ENCODE data around the gene HOMER3. TPM values are rescaled to one million over a fixed set of nuclear protein-coding genes. Genes with fewer than 3 reads are reported as not detected.
"Not testable (repeated sequence)": the region's sequence is repeated elsewhere in the genome, so short reads cannot be mapped to it uniquely, and the experiment has no call there.

HOMER3 gene
- polyA plus RNA-seq, 4 donors = 49.3 to 82.4 (median 70.7) TPM

GRCh38 chr19:18955042-18955441 lies 14.0 kb upstream of the HOMER3 start:
- no peak for DNase-seq (ENCODE audit: low read depth in 4 of 4, low spot score in 2 of 4)

- DNase-seq (ENCODE audit: low read depth in 4 of 4, low spot score in 2 of 4) = no peak
Measured at GRCh38 chr19:18954094-18954493, 13.1 kb upstream of the HOMER3 start.

- DNase-seq (ENCODE audit: low read depth in 4 of 4, low spot score in 2 of 4) = not testable (repeated sequence)
Measured at GRCh38 chr19:18952364-18953003, 11.5 kb upstream of the HOMER3 start.

- no peak for DNase-seq (ENCODE audit: low read depth in 4 of 4, low spot score in 2 of 4)
Measured at GRCh38 chr19:18951721-18952281, 10.8 kb upstream of the HOMER3 start.

GRCh38 chr19:18949858-18950257 lies 8.8 kb upstream of the HOMER3 start:
- no peak for DNase-seq (ENCODE audit: low read depth in 4 of 4, low spot score in 2 of 4)

- no peak for DNase-seq (ENCODE audit: low read depth in 4 of 4, low spot score in 2 of 4)
Measured at GRCh38 chr19:18948976-18949356, 7.9 kb upstream of the HOMER3 start.

GRCh38 chr19:18948075-18948975 lies 7.3 kb upstream of the HOMER3 start:
- DNase-seq (ENCODE audit: low read depth in 4 of 4, low spot score in 2 of 4) = no peak

GRCh38 chr19:18946918-18947317 lies 5.9 kb upstream of the HOMER3 start:
- no peak for DNase-seq (ENCODE audit: low read depth in 4 of 4, low spot score in 2 of 4)

- DNase-seq (ENCODE audit: low read depth in 4 of 4, low spot score in 2 of 4) = no peak
Measured at GRCh38 chr19:18946335-18946734, 5.3 kb upstream of the HOMER3 start.

- no peak for DNase-seq (ENCODE audit: low read depth in 4 of 4, low spot score in 2 of 4)
Measured at GRCh38 chr19:18945297-18945696, 4.3 kb upstream of the HOMER3 start.

GRCh38 chr19:18943465-18943864 lies 2.4 kb upstream of the HOMER3 start:
- no peak for DNase-seq (ENCODE audit: low read depth in 4 of 4, low spot score in 2 of 4)

- no peak for DNase-seq (ENCODE audit: low read depth in 4 of 4, low spot score in 2 of 4)
Measured at GRCh38 chr19:18942692-18943091, 1.7 kb upstream of the HOMER3 start.

GRCh38 chr19:18941628-18942354 lies 774 bp upstream of the HOMER3 start:
- DNase-seq (ENCODE audit: low read depth in 4 of 4, low spot score in 2 of 4) = no peak

- DNase-seq (ENCODE audit: low read depth in 4 of 4, low spot score in 2 of 4) = no peak
Measured at GRCh38 chr19:18939922-18940768, 872 bp downstream of the HOMER3 start.

GRCh38 chr19:18939163-18939562 lies 1.9 kb downstream of the HOMER3 start:
- no peak for DNase-seq (ENCODE audit: low read depth in 4 of 4, low spot score in 2 of 4)

- DNase-seq (ENCODE audit: low read depth in 4 of 4, low spot score in 2 of 4) = no peak
Measured at GRCh38 chr19:18933297-18933696, 7.7 kb downstream of the HOMER3 start.

- DNase-seq (ENCODE audit: low read depth in 4 of 4, low spot score in 2 of 4) = no peak
Measured at GRCh38 chr19:18932216-18932841, 8.7 kb downstream of the HOMER3 start.

GRCh38 chr19:18931316-18932162 lies 9.5 kb downstream of the HOMER3 start:
- no peak for DNase-seq (ENCODE audit: low read depth in 4 of 4, low spot score in 2 of 4)

GRCh38 chr19:18929311-18929710 lies 11.7 kb downstream of the HOMER3 start:
- no peak for DNase-seq (ENCODE audit: low read depth in 4 of 4, low spot score in 2 of 4)

Measured in left renal cortex interstitium (tissue), 4 donors.